HL-60 (cell line): ENCODE data around the gene CRYGC.

Source experiments
- DNase-seq, 2 experiments: peaks; one replicate each; pipeline ENCODE4 v3.0.0-alpha.2; 2010 to 2020; ENCODE audit warnings: low read depth in 1 of 2, low spot score in 1 of 2
- H3K27ac ChIP-seq: fragments of 250-450 bp; sonication (Bioruptor Pico); replicated peaks from 2 replicates; pipeline ENCODE4 v1.5.1; 2020; ENCODE audit warnings: mild to moderate bottlenecking, moderate library complexity
- H3K27me3 ChIP-seq: fragments of 250-450 bp; sonication (Bioruptor Pico); 2 replicates; pipeline ENCODE4 v1.5.1; 2021; ENCODE audit warnings: mild to moderate bottlenecking, moderate library complexity; ENCODE audit not compliant: insufficient read depth, poor library complexity, severe bottlenecking
- H3K4me3 ChIP-seq: replicated peaks from 2 replicates; pipeline ENCODE4 v1.5.1; 2011; ENCODE audit warnings: mild to moderate bottlenecking, control low read depth, low read length; ENCODE audit not compliant: insufficient read depth
- CTCF ChIP-seq: IDR thresholded peaks from one replicate; pipeline ENCODE4 v1.5.1; 2011; ENCODE audit warnings: low read length, control low read depth, inconsistent platforms; ENCODE audit not compliant: insufficient read depth
- GABPA ChIP-seq: IDR thresholded peaks from 2 replicates; pipeline ENCODE4 v1.6.1; 2012; ENCODE audit warnings: low read depth
- POLR2AphosphoS5 ChIP-seq: IDR thresholded peaks from 2 replicates; pipeline ENCODE4 v1.6.1; 2012; ENCODE audit warnings: low read depth
- REST ChIP-seq: IDR thresholded peaks from 2 replicates; pipeline ENCODE4 v1.6.1; 2012; ENCODE audit warnings: low read depth; ENCODE audit not compliant: insufficient replicate concordance
- SPI1 ChIP-seq: IDR thresholded peaks from 2 replicates; pipeline ENCODE4 v1.6.1; 2012; ENCODE audit warnings: low read depth, mild to moderate bottlenecking, borderline replicate concordance

Gene CRYGC

DNA sequence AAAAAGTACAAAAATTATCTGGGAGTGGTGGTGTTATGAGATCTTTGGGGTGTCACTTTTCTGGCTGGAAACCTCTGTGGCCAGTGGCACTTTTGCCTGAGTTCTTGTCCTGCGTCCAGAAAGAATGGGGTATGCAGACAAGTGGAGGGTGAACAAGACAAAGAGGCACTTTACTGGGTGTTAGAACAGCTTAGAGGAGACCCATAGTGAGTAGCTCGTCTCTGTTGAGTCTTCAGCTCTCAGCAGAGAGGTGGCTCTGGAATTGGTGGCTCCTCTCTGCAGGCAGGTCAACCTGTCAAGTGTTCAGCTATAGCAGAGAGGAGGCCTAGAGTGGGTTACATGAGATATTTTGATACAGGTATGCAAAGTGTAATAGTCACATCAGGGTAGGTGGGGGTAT lies 31.4 kb downstream of the CRYGC start:
- no peak overlapping the region for H3K4me3 ChIP-seq
- DNase-seq = no peak
- no peak overlapping the region for H3K27ac ChIP-seq
- TF ChIP-seq REST = no peak
- TF ChIP-seq CTCF = no peak
- TF ChIP-seq SPI1 = no peak
- TF ChIP-seq POLR2AphosphoS5 = no peak
- TF ChIP-seq GABPA = no peak
- no peaks in the 10 kb centered on the region for H3K27me3 ChIP-seq

DNA sequence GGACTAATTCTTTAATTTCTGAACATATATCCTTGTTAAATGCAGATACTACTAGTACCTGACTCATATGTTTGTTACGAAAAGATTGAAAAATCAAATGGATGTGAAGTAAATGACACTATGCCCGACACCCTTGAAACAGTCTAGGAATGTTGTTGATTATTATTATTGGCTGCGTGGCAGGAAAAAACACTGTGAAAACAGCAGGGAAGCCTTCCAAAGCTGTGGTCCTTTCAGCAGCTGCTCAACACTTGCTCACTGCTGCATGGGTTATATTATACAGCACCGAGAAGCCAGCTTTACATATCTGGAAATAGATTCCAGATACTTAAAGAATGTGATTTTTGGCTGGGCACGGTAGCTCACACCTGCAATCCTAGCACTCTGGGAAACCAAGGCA lies 31.8 kb downstream of the CRYGC start:
- no peak overlapping the region for H3K4me3 ChIP-seq
- no peak for DNase-seq
- no peak overlapping the region for H3K27ac ChIP-seq
- no peaks in the 10 kb centered on the region for H3K27me3 ChIP-seq
- TF ChIP-seq CTCF (no peak), GABPA (no peak), SPI1 (no peak), POLR2AphosphoS5 (no peak), REST (no peak)

DNA sequence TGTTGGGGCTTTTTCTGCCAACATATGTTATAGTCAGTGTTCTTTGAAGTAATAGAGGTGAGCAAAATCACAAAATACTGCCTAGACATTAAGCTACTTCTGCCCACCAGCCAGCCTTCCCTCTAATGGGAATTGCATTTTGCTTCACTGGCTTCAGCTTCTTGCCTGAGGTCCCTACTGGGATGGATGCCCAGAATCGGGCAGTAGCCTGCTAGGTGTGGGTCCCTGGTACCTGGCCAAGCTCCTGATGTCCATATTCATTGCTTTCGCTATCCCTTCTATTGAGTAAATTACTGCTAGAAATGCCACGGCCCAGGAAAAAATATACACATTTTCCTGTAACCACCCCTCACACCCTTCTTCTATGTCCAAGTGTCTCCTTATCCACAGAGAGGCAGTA lies 32.3 kb downstream of the CRYGC start:
- no peaks in the 10 kb centered on the region for H3K27me3 ChIP-seq
- no peak for DNase-seq

More for the DNA sequence above, 32.3 kb downstream of the CRYGC start:
- H3K27ac ChIP-seq = no peak overlapping the region
- TF ChIP-seq CTCF = no peak
- TF ChIP-seq POLR2AphosphoS5 = no peak
- TF ChIP-seq REST = no peak
- TF ChIP-seq GABPA = no peak
- no peak for TF ChIP-seq SPI1
- no peak overlapping the region for H3K4me3 ChIP-seq
